GM13977 (cell line): ENCODE results near the gene ZBED6.

ENCODE experiments used
- DNase-seq: peaks from one replicate; pipeline ENCODE4 v3.0.0; 2012; ENCODE audit warnings: low spot score
- in situ Hi-C: fragments of 300-500 bp; cut with MboI; formaldehyde crosslinking; loops from one replicate; pipeline ENCODE4 v1.12.0; 2022; ENCODE audit warnings: low sequenced_read_pairs, low pct_unique_long_range_greater_than_20kb, mixed read lengths, inconsistent platforms; ENCODE audit not compliant: unreplicated experiment
- TF ChIP-seq, protein P1 (sequence below): IDR thresholded peaks from 2 replicates; pipeline ENCODE4 v1.5.1; 2012; ENCODE audit warnings: mild to moderate bottlenecking, control low read depth; ENCODE audit not compliant: insufficient read depth; ENCODE audit errors: extremely low read depth, missing control alignments

ZBED6 gene

DNA sequence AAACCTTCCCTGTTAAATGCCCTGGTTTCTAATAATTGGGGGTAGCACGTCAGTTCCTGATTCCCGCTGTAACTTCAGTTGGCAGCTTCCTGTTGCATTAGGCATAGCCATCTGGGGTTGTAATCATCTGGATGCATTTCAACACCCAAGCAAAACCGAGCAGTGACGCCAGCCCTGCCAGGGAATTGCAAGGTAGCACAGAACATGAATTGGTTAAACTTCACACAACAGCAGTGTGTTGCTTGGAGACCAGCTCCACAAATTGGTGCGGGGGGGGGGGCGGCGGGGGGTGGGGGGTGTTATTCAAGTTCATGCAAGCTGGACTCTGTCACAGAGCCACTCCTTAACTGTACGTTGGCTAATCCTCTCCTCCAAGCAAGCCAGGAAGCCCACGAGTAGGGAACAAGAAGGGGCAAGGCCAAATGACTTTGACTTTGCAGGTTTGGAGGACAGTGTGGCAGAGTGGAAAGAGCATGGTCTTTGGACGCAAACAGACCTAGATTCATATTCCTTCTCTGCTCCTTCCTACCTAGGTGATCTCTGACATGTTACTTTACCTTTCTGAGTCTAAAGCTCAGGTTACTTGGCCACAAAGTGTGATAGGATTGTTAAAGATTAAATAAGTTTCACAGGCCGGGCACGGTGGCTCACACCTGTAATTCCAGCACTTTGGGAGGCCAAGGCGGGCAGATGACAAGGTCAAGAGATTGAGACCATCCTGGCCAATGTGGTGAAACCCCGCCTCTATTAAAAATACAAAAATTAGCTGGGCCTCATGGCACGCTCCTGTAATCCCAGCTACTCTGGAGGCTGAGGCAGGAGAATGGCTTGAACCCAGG is 25.7 kb upstream of the ZBED6 start:
- in situ Hi-C loops = no loop called here
- TF ChIP-seq, protein P1, sequence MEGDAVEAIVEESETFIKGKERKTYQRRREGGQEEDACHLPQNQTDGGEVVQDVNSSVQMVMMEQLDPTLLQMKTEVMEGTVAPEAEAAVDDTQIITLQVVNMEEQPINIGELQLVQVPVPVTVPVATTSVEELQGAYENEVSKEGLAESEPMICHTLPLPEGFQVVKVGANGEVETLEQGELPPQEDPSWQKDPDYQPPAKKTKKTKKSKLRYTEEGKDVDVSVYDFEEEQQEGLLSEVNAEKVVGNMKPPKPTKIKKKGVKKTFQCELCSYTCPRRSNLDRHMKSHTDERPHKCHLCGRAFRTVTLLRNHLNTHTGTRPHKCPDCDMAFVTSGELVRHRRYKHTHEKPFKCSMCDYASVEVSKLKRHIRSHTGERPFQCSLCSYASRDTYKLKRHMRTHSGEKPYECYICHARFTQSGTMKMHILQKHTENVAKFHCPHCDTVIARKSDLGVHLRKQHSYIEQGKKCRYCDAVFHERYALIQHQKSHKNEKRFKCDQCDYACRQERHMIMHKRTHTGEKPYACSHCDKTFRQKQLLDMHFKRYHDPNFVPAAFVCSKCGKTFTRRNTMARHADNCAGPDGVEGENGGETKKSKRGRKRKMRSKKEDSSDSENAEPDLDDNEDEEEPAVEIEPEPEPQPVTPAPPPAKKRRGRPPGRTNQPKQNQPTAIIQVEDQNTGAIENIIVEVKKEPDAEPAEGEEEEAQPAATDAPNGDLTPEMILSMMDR = no peak
- no peak for DNase-seq

DNA sequence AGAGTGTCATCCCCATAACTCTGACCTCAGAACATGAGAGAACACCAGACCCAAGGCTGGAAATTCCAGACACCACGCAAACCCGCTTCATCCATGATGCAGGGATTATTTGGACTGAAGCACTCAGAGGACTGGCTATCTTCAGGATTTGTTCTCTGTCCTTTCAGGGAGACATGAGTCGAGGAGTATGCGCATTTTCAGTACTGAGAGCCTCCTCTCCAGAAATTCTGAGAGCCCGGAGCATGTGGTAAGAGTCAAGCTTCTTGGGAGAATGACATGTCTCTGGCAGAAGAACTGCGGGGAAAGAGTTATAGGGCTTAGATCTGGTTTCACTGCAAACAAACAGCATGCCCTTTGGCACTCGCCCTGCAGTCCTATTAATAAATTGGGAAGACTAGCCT is 23.5 kb upstream of the ZBED6 start:
- in situ Hi-C loops = no loop called here
- DNase-seq = no peak
- TF ChIP-seq, protein P1 = no peak

DNA sequence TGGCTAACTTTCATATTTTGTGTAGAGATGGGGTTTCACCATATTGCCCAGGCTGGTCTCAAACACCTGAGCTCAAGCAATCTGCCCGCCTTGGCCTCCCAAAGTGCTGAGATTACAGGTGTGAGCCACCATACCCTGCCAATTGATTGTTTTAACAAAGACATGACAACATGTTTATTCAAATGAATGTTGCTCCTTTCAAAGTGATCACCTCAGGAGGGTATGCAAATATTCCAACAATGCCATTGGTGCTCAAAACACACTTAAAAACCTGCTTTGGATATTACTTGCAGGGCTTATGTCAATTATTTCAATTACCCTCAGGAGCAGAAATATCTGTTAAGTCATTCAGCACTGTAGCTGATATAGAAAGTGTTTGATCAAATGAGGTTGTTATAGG is 22.6 kb upstream of the ZBED6 start:
- in situ Hi-C loops = no loop called here
- TF ChIP-seq, protein P1 = no peak
- DNase-seq = no peak

DNA sequence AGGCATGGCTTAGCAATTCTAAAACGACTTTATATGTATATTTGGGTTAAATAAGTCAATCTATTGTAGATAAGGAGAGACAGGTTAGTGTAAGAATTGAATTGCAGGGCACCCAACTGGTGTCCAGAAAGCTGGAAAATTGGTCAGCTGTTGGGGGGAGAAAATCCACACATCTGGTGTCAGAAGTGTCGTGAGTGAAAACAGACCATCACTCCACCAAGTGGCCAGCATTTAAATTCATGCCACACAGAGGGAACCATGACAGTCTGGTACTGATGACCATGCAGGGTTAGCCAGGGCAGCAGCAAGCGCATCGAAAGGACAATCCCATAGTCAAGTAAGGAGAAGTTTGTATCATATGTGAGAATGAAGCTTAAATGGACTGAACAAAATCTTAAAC is 18.8 kb upstream of the ZBED6 start:
- TF ChIP-seq, protein P1 = peak; percentile 16
- no peak for DNase-seq
- in situ Hi-C loops = no loop called here

DNA sequence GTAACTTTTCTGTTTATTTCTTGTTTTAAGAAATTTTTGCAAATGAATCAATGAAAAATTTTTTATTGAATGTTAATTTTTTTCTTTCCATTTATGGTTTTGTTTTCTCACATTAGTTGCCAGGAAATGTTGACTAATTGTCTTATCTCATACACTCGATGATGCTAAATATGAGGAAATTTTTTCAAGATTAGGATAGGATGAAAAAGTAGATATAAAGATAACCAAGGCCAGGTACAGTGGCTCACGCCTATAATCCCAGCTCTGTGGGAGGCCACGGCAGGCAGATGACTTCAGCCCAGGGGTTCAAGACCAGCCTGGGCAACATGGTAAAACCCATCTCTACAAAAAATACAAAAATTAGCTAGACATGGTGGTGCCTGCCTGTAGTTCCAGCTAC is 17.8 kb upstream of the ZBED6 start:
- TF ChIP-seq, protein P1 = no peak
- in situ Hi-C loops = no loop called here

DNA sequence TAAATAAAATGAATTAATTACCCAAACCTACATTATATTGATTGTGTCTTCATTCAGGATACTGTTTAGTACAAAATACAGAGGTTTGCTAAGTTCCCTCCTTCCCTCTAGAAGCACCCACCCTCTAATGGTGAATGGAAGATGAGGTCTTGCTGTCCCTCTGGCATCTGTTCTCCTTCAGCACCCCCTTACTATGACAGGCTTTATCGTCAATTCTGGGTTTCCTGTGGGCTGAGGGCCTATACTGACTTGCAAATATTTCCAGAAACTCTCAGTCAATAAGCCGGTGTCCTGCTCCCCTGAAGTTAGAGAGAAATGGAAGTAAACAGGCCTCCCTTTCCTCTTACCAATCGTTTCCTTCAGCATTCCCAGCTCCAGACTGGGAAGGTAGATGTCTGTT is 17.3 kb upstream of the ZBED6 start:
- in situ Hi-C loops = no loop called here
- DNase-seq = no peak
- TF ChIP-seq, protein P1 = no peak

More for the DNA sequence above, 17.8 kb upstream of the ZBED6 start:
- no peak for DNase-seq

DNA sequence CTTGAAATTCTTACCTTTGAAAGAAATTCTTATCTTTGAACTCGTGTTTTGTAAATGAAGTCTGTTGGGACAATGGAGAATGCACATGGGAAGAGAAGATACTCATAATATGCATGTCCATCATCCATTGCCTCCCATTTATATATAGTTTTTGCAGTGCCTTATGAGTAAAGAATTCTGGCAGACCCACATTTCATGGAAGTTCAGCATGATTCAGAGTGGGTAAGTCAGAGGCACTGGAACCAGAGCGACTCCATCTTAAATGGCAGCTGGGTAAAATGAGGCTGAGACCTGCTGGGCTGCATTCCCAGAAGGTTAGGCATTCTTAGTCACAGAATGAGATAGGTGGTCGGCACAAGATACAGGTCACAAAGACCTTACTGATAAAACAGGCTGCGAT is 16.6 kb upstream of the ZBED6 start:
- DNase-seq = no peak
- TF ChIP-seq, protein P1 = no peak
- in situ Hi-C loops = no loop called here
